Keratinocyte (primary cell): ENCODE results near the gene MYBPC3. TPM values are rescaled to one million over a fixed set of nuclear protein-coding genes. Genes with fewer than 3 reads are reported as not detected.

Source experiments
- DNase-seq: peaks from one replicate; pipeline ENCODE4 v3.0.0-alpha.2; 2011; ENCODE audit warnings: low read depth, missing footprints, low spot score
- FAIRE-seq: peaks from 2 replicates; lab custom pipeline; 2011; peaks lifted over from hg19 to GRCh38; lab: Jason Lieb, UNC
- H2AFZ ChIP-seq: 2 replicates; pipeline ENCODE4 v1.6.0; 2012; ENCODE audit warnings: low read length, control low read depth, inconsistent platforms; ENCODE audit not compliant: control insufficient read depth
- H3K27ac ChIP-seq: 2 replicates; pipeline ENCODE4 v1.5.1; 2011; ENCODE audit warnings: low read length; ENCODE audit not compliant: control insufficient read depth, insufficient read depth
- H3K27me3 ChIP-seq: 3 replicates; pipeline ENCODE4 v1.6.0; 2011; ENCODE audit warnings: low read length; ENCODE audit not compliant: control insufficient read depth, insufficient read depth; ENCODE audit errors: extremely low read depth
- H3K36me3 ChIP-seq, 2 experiments: 2 replicates in 1 of 2; 3 replicates in 1 of 2; pipeline ENCODE4 v1.5.1; 2011; ENCODE audit warnings: low read length in 2 of 2, mild to moderate bottlenecking in 1 of 2; ENCODE audit not compliant: control insufficient read depth in 2 of 2, insufficient read depth in 2 of 2; ENCODE audit errors: extremely low read depth in 1 of 2
- H3K4me1 ChIP-seq: 3 replicates; pipeline ENCODE4 v1.5.1; 2011; ENCODE audit warnings: low read length; ENCODE audit not compliant: control insufficient read depth, insufficient read depth; ENCODE audit errors: extremely low read depth
- H3K4me2 ChIP-seq: 3 replicates; pipeline ENCODE4 v1.6.0; 2011; ENCODE audit warnings: low read depth, low read length; ENCODE audit not compliant: control insufficient read depth, insufficient read depth; ENCODE audit errors: extremely low read depth
- H3K4me3 ChIP-seq, 3 experiments: fragments of 200-600 bp in 1 of 3; sonication (generic) in 1 of 3; 2 replicates in 2 of 3; 3 replicates in 1 of 3; pipeline ENCODE4 v1.5.1; 2011 to 2016; ENCODE audit warnings: low read length in 3 of 3, mild to moderate bottlenecking in 3 of 3, control low read depth in 2 of 3, inconsistent platforms in 1 of 3, low read depth in 1 of 3, mixed read lengths in 1 of 3, mixed run types in 1 of 3, moderate library complexity in 1 of 3; ENCODE audit not compliant: control insufficient read depth in 2 of 3, insufficient read depth in 2 of 3; ENCODE audit errors: extremely low read depth in 1 of 3
- H3K79me2 ChIP-seq: 2 replicates; pipeline ENCODE4 v1.6.0; 2012; ENCODE audit warnings: low read length; ENCODE audit not compliant: control insufficient read depth, insufficient read depth
- H3K9ac ChIP-seq: 3 replicates; pipeline ENCODE4 v1.6.0; 2011; ENCODE audit warnings: low read length; ENCODE audit not compliant: control insufficient read depth, insufficient read depth; ENCODE audit errors: extremely low read depth
- H3K9me1 ChIP-seq: 3 replicates; pipeline ENCODE4 v1.6.0; 2011; ENCODE audit warnings: low read length; ENCODE audit not compliant: control insufficient read depth, insufficient read depth; ENCODE audit errors: extremely low read depth
- H3K9me3 ChIP-seq: 2 replicates; pipeline ENCODE4 v1.5.1; 2012; ENCODE audit warnings: low read depth, low read length; ENCODE audit not compliant: control insufficient read depth
- H4K20me1 ChIP-seq: 3 replicates; pipeline ENCODE4 v1.6.0; 2011; ENCODE audit warnings: low read length; ENCODE audit not compliant: control insufficient read depth, insufficient read depth; ENCODE audit errors: extremely low read depth
- CTCF ChIP-seq, 3 experiments: IDR thresholded peaks in 1 of 3; conservative IDR thresholded peaks in 1 of 3; optimal IDR thresholded peaks in 1 of 3; 2 replicates in 2 of 3; 3 replicates in 1 of 3; pipeline versions ENCODE3 to v1.5.1; 2011; ENCODE audit warnings: low read length in 3 of 3, mild to moderate bottlenecking in 3 of 3, moderate library complexity in 2 of 3, control low read depth in 1 of 3, inconsistent platforms in 1 of 3; ENCODE audit not compliant: insufficient read depth in 2 of 3; ENCODE audit errors: extremely low read depth in 1 of 3
- EZH2 ChIP-seq: IDR thresholded peaks from one replicate; pipeline ENCODE4 v1.6.1; 2012; ENCODE audit warnings: inconsistent platforms, mild to moderate bottlenecking, low read length, moderate library complexity
- dilution Hi-C: fragments of 300-500 bp; cut with MboI; formaldehyde crosslinking; loops from one replicate; pipeline ENCODE4 v1.7.0; 2020; ENCODE audit warnings: low sequenced_read_pairs; ENCODE audit not compliant: extremely low pct_ligation_motif_present
- polyA plus RNA-seq, 5 experiments: library from polyadenylated mRNA; depleted of rRNA in 3 of 5; stranded (reverse) in 3 of 5; stranded (forward) in 1 of 5; unstranded in 1 of 5; fragments of >200 nt; gene quantifications; 1 replicate in 1 of 5; 2 replicates in 3 of 5; 3 replicates in 1 of 5; pipeline versions ENCODE4 v1.2.1 to v1.2.3, GENCODE V29; 2011 to 2012; ENCODE audit warnings: missing spikeins in 2 of 5, low read depth in 1 of 5, low replicate concordance in 1 of 5

Gene MYBPC3
- polyA plus RNA-seq, 1 donor (not counting 4 experiments of a cell fraction or from before 2014, with no cell fraction given) = not detected

- no peaks in the 10 kb centered on the region for H3K27me3 ChIP-seq
- no peaks in the 10 kb centered on the region for H3K9me3 ChIP-seq
- no peak overlapping the region for H3K4me2 ChIP-seq
- TF ChIP-seq EZH2 (no peak), CTCF (optimal IDR thresholded peaks at IDR 0.05 in 1 of 3, IDR thresholded peaks at IDR 0.05 in 1 of 3, conservative IDR thresholded peaks at IDR 0.05 in 1 of 3; ENCODE audit: extremely low read depth in 1 of 3, insufficient read depth in 2 of 3, low read length in 3 of 3) (peak in 2 of 3 experiments; percentile 1 to 3)
- no peak for DNase-seq
- dilution Hi-C loops = no loop called here
- no peaks in the 10 kb centered on the region for H3K36me3 ChIP-seq
- H2AFZ ChIP-seq = peak overlapping the region; percentile 36
- no peak for FAIRE-seq
- peaks cover 6% of the 10 kb centered on the region for H3K4me1 ChIP-seq
- H3K79me2 ChIP-seq = no peaks in the 10 kb centered on the region
- H3K9me1 ChIP-seq = no peaks in the 10 kb centered on the region
- H3K9ac ChIP-seq = no peak overlapping the region
- H4K20me1 ChIP-seq = no peaks in the 10 kb centered on the region
- H3K4me3 ChIP-seq = no peak overlapping the region
- H3K27ac ChIP-seq = no peak overlapping the region
Observed at GRCh38 chr11:47376525-47377371, 24.2 kb upstream of the MYBPC3 start.

GRCh38 chr11:47376107-47376524 is 23.6 kb upstream of the MYBPC3 start:
- FAIRE-seq (no peak), DNase-seq (no peak)
- dilution Hi-C loops = no loop called here

More at GRCh38 chr11:47376107-47376524, 23.6 kb upstream of the MYBPC3 start:
- Histone ChIP-seq H3K27me3 (no peaks in the 10 kb centered on the region), H2AFZ (no peak overlapping the region), H3K79me2 (no peaks in the 10 kb centered on the region), H3K4me1 (peaks cover 6% of the 10 kb centered on the region), H3K4me2 (no peak overlapping the region), H4K20me1 (no peaks in the 10 kb centered on the region), H3K27ac (no peak overlapping the region), H3K4me3 (no peak overlapping the region), H3K9ac (no peak overlapping the region), H3K9me3 (no peaks in the 10 kb centered on the region), H3K9me1 (no peaks in the 10 kb centered on the region), H3K36me3 (no peaks in the 10 kb centered on the region)
- TF ChIP-seq EZH2 (no peak), CTCF (optimal IDR thresholded peaks at IDR 0.05 in 1 of 3, IDR thresholded peaks at IDR 0.05 in 1 of 3, conservative IDR thresholded peaks at IDR 0.05 in 1 of 3; ENCODE audit: extremely low read depth in 1 of 3, insufficient read depth in 2 of 3, low read length in 3 of 3) (no peak)
